ENCODE results near the gene AGK. TPM values are rescaled to one million over a fixed set of nuclear protein-coding genes. Genes with fewer than 3 reads are reported as not detected.

The AGK gene
- total RNA-seq, 1 experiment from 2014 or later: 32.2 TPM

DNA sequence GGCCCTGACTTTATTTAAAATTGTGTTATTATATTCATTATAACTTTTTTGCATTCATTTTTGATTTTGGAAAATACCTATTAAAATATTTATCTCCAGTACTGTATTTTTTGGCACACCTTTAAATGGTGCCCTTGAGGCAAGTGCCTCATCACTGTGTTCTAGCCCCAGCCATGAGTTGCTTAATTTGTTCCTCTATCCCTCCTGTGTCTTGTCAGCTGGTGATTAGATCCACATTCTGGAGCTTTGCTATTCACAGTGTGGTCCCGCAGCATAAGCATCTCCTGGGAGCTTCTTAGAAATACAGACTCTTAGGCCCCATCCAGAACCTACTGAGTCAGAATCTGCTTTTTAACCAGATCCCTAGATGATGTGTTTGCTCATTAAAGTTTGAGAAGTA lies 19.8 kb downstream of the AGK start:
- H3K9me3 Mint-ChIP-seq: peaks cover 16% of the 10 kb centered on the region
- ATAC-seq: no peak
- H3K27me3 Mint-ChIP-seq (ENCODE audit: low read depth): no peaks in the 10 kb centered on the region
- no peak for DNase-seq (ENCODE audit: low spot score)
- peaks cover 28% of the 10 kb centered on the region for H3K36me3 Mint-ChIP-seq
- CTCF ChIA-PET: no interaction called here
- TF ChIP-seq, protein P1, sequence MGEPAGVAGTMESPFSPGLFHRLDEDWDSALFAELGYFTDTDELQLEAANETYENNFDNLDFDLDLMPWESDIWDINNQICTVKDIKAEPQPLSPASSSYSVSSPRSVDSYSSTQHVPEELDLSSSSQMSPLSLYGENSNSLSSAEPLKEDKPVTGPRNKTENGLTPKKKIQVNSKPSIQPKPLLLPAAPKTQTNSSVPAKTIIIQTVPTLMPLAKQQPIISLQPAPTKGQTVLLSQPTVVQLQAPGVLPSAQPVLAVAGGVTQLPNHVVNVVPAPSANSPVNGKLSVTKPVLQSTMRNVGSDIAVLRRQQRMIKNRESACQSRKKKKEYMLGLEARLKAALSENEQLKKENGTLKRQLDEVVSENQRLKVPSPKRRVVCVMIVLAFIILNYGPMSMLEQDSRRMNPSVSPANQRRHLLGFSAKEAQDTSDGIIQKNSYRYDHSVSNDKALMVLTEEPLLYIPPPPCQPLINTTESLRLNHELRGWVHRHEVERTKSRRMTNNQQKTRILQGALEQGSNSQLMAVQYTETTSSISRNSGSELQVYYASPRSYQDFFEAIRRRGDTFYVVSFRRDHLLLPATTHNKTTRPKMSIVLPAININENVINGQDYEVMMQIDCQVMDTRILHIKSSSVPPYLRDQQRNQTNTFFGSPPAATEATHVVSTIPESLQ (CRISPR knock-in tag; IDR thresholded peaks at IDR 0.05): no peak
- TF ChIP-seq, protein P2, sequence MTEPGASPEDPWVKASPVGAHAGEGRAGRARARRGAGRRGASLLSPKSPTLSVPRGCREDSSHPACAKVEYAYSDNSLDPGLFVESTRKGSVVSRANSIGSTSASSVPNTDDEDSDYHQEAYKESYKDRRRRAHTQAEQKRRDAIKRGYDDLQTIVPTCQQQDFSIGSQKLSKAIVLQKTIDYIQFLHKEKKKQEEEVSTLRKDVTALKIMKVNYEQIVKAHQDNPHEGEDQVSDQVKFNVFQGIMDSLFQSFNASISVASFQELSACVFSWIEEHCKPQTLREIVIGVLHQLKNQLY (CRISPR knock-in tag; IDR thresholded peaks at IDR 0.05): no peak
- TF ChIP-seq, protein P3, sequence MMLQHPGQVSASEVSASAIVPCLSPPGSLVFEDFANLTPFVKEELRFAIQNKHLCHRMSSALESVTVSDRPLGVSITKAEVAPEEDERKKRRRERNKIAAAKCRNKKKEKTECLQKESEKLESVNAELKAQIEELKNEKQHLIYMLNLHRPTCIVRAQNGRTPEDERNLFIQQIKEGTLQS (CRISPR knock-in tag; conservative IDR thresholded peaks at IDR 0.05): no peak
- no peak for TF ChIP-seq ZNF396 (CRISPR knock-in tag; IDR thresholded peaks at IDR 0.05; ENCODE audit: borderline replicate concordance)
- no peak for TF ChIP-seq ZBTB21 (CRISPR knock-in tag; IDR thresholded peaks at IDR 0.05; ENCODE audit: borderline replicate concordance)
- TF ChIP-seq, protein P4, sequence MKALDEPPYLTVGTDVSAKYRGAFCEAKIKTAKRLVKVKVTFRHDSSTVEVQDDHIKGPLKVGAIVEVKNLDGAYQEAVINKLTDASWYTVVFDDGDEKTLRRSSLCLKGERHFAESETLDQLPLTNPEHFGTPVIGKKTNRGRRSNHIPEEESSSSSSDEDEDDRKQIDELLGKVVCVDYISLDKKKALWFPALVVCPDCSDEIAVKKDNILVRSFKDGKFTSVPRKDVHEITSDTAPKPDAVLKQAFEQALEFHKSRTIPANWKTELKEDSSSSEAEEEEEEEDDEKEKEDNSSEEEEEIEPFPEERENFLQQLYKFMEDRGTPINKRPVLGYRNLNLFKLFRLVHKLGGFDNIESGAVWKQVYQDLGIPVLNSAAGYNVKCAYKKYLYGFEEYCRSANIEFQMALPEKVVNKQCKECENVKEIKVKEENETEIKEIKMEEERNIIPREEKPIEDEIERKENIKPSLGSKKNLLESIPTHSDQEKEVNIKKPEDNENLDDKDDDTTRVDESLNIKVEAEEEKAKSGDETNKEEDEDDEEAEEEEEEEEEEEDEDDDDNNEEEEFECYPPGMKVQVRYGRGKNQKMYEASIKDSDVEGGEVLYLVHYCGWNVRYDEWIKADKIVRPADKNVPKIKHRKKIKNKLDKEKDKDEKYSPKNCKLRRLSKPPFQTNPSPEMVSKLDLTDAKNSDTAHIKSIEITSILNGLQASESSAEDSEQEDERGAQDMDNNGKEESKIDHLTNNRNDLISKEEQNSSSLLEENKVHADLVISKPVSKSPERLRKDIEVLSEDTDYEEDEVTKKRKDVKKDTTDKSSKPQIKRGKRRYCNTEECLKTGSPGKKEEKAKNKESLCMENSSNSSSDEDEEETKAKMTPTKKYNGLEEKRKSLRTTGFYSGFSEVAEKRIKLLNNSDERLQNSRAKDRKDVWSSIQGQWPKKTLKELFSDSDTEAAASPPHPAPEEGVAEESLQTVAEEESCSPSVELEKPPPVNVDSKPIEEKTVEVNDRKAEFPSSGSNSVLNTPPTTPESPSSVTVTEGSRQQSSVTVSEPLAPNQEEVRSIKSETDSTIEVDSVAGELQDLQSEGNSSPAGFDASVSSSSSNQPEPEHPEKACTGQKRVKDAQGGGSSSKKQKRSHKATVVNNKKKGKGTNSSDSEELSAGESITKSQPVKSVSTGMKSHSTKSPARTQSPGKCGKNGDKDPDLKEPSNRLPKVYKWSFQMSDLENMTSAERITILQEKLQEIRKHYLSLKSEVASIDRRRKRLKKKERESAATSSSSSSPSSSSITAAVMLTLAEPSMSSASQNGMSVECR (CRISPR knock-in tag; IDR thresholded peaks at IDR 0.05; ENCODE audit: borderline replicate concordance): no peak
- TF ChIP-seq ZNF232 (CRISPR knock-in tag; IDR thresholded peaks at IDR 0.05): no peak
- TF ChIP-seq, protein P5, sequence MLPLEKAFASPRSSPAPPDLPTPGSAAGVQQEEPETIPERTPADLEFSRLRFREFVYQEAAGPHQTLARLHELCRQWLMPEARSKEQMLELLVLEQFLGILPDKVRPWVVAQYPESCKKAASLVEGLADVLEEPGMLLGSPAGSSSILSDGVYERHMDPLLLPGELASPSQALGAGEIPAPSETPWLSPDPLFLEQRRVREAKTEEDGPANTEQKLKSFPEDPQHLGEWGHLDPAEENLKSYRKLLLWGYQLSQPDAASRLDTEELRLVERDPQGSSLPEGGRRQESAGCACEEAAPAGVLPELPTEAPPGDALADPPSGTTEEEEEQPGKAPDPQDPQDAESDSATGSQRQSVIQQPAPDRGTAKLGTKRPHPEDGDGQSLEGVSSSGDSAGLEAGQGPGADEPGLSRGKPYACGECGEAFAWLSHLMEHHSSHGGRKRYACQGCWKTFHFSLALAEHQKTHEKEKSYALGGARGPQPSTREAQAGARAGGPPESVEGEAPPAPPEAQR (CRISPR knock-in tag; IDR thresholded peaks at IDR 0.05): no peak
- no peak for TF ChIP-seq RORB (CRISPR knock-in tag; IDR thresholded peaks at IDR 0.05)
- TF ChIP-seq, protein P6, sequence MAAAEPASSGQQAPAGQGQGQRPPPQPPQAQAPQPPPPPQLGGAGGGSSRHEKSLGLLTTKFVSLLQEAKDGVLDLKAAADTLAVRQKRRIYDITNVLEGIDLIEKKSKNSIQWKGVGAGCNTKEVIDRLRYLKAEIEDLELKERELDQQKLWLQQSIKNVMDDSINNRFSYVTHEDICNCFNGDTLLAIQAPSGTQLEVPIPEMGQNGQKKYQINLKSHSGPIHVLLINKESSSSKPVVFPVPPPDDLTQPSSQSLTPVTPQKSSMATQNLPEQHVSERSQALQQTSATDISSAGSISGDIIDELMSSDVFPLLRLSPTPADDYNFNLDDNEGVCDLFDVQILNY (CRISPR knock-in tag; IDR thresholded peaks at IDR 0.05): no peak
- TF ChIP-seq, protein P7, sequence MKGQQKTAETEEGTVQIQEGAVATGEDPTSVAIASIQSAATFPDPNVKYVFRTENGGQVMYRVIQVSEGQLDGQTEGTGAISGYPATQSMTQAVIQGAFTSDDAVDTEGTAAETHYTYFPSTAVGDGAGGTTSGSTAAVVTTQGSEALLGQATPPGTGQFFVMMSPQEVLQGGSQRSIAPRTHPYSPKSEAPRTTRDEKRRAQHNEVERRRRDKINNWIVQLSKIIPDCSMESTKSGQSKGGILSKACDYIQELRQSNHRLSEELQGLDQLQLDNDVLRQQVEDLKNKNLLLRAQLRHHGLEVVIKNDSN (CRISPR knock-in tag; IDR thresholded peaks at IDR 0.05): no peak
- TF ChIP-seq ZNF416 (CRISPR knock-in tag; IDR thresholded peaks at IDR 0.05): no peak
- TF ChIP-seq KAT7 (CRISPR knock-in tag; IDR thresholded peaks at IDR 0.05; ENCODE audit: borderline replicate concordance): no peak
- H3K4me3 Mint-ChIP-seq: no peak overlapping the region
- H3K27ac Mint-ChIP-seq: no peak overlapping the region
- peaks cover 15% of the 10 kb centered on the region for H3K4me1 Mint-ChIP-seq
- POLR2A ChIA-PET: no interaction called here

DNA sequence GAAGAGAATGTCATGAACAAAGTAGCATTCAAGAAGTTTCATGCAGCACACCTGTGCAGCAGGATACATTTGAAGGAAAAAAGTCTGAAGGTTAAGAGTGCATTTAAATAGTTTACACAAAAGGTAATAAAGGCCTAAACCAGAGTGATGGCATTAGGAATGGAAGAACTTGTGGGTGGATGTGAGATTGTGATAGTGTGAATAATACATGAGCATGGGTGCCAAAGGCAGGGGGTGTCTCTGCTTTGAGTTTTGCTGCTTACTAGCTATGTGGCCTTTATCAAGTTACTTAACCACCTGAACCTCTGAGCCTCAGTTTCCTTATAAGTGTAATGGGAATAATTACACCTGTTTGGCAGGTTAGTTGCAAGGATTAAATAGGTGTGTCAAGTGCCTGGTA lies 21.0 kb downstream of the AGK start:
- no peaks in the 10 kb centered on the region for H3K27me3 Mint-ChIP-seq (ENCODE audit: low read depth)
- ChIA-PET POLR2A (no interaction called here), CTCF (no interaction called here)
- peaks cover 20% of the 10 kb centered on the region for H3K9me3 Mint-ChIP-seq
- no peak for ATAC-seq
- H3K4me3 Mint-ChIP-seq: no peak overlapping the region
- no peak for DNase-seq (ENCODE audit: low spot score)
- H3K36me3 Mint-ChIP-seq: peaks cover 30% of the 10 kb centered on the region
- no peak overlapping the region for H3K27ac Mint-ChIP-seq
- peaks cover 19% of the 10 kb centered on the region for H3K4me1 Mint-ChIP-seq
- TF ChIP-seq, protein P8, sequence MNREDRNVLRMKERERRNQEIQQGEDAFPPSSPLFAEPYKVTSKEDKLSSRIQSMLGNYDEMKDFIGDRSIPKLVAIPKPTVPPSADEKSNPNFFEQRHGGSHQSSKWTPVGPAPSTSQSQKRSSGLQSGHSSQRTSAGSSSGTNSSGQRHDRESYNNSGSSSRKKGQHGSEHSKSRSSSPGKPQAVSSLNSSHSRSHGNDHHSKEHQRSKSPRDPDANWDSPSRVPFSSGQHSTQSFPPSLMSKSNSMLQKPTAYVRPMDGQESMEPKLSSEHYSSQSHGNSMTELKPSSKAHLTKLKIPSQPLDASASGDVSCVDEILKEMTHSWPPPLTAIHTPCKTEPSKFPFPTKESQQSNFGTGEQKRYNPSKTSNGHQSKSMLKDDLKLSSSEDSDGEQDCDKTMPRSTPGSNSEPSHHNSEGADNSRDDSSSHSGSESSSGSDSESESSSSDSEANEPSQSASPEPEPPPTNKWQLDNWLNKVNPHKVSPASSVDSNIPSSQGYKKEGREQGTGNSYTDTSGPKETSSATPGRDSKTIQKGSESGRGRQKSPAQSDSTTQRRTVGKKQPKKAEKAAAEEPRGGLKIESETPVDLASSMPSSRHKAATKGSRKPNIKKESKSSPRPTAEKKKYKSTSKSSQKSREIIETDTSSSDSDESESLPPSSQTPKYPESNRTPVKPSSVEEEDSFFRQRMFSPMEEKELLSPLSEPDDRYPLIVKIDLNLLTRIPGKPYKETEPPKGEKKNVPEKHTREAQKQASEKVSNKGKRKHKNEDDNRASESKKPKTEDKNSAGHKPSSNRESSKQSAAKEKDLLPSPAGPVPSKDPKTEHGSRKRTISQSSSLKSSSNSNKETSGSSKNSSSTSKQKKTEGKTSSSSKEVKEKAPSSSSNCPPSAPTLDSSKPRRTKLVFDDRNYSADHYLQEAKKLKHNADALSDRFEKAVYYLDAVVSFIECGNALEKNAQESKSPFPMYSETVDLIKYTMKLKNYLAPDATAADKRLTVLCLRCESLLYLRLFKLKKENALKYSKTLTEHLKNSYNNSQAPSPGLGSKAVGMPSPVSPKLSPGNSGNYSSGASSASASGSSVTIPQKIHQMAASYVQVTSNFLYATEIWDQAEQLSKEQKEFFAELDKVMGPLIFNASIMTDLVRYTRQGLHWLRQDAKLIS (CRISPR knock-in tag; IDR thresholded peaks at IDR 0.05; ENCODE audit: borderline replicate concordance): no peak
- TF ChIP-seq TP53 (CRISPR knock-in tag; IDR thresholded peaks at IDR 0.05) (no peak), ESRRA (CRISPR knock-in tag; IDR thresholded peaks at IDR 0.05; ENCODE audit: borderline replicate concordance) (no peak), NR3C1 (CRISPR knock-in tag; conservative IDR thresholded peaks at IDR 0.05; ENCODE audit: low read depth) (no peak), SMAD4 (CRISPR knock-in tag; IDR thresholded peaks at IDR 0.05) (no peak), OVOL2 (CRISPR knock-in tag; IDR thresholded peaks at IDR 0.05; ENCODE audit: borderline replicate concordance) (no peak), ZNF416 (CRISPR knock-in tag; IDR thresholded peaks at IDR 0.05) (no peak)
- TF ChIP-seq, protein P2 (CRISPR knock-in tag; IDR thresholded peaks at IDR 0.05): no peak
